Fibroblast of the conjunctiva (primary cell): Measurements from ENCODE around the gene TMEM88.

Experiments used
- DNase-seq: peaks from one replicate; pipeline ENCODE4 v3.0.0-alpha.2; 2010; ENCODE audit warnings: low read depth

Gene TMEM88

DNA sequence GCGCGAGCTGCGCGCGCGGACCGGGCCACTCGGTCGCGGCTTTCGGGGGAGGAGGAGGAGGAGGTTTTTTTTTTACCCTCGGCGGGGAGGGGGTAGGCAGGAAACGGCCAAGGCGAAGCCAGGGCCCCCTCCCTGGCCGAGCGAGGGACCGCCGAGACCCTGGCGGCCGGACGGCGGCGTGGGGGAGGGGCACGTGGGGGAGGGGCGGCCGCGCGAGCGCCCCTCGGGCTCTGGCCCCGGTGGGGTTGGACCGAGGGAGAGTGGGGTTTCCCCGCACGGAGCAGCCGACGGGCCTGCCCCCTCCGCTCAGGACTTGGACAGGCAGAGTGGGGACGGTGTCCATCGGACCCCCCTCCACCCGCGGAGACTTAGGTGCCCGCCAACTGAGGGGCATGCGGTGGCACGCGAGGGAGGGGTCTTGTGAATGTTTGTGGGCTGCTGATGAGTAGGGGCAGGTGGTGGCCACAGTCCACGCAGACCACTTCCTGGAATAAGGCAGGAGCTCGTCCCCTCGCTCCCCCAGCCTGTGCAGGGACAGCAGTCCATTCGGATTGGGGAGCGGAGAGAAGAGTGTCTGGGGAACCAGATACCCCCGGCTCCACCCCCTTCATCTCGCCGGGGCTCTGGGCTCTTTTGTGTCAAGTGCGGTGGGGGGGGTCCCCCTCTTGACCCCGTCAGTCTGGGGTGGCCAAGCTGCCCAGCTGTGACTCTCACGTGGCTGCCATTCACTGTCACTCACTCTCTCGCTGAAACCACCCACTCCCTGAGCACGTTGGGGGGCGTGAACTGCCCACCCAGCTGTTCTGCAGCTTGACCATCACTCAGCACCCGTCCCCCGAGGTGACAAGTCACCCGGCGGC, 30.7 kb downstream of the TMEM88 start:
- DNase-seq, result no peak

DNA sequence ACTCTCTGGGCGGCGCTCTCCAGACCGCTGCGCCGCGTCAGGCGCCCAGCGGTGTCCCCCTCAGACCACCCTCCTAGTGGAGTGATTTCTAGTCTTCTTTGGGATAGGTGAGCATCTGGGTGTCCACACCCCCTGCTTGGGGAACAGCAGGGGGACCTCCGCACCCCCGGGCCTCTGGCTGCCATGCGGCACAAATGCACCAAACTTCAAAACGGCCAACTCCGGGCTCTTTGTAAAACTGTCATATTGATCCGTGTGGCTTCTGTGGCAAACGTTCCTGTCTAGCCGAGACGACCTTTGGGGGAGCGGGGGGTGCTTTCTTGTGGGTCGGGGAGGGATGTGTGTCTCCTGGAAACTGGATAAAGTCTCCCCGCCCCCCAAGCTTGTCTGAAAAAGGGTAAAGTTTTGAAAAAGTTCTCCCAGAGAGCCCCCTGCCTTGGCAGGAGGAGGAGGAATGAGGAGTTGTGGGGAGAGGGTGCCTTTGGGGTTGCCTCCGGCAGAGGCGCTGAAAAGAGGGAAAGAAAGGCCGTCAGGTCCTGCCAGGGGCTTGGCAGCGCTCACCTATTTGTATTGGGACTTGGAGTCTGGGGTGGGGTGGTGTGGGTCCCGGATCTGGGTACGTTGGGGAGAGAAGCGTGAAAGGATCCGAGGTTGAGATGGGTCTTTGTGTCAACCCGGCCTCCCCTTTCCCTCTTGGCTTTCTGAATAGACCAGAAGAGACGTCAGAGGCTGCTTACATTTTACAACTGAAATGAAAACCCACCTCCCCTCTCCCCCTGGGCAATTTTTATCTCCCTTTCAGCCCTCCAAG, 31.6 kb downstream of the TMEM88 start:
- no peak for DNase-seq

GRCh38 chr17:7887038-7887481, 32.2 kb downstream of the TMEM88 start:
- no peak for DNase-seq

DNA sequence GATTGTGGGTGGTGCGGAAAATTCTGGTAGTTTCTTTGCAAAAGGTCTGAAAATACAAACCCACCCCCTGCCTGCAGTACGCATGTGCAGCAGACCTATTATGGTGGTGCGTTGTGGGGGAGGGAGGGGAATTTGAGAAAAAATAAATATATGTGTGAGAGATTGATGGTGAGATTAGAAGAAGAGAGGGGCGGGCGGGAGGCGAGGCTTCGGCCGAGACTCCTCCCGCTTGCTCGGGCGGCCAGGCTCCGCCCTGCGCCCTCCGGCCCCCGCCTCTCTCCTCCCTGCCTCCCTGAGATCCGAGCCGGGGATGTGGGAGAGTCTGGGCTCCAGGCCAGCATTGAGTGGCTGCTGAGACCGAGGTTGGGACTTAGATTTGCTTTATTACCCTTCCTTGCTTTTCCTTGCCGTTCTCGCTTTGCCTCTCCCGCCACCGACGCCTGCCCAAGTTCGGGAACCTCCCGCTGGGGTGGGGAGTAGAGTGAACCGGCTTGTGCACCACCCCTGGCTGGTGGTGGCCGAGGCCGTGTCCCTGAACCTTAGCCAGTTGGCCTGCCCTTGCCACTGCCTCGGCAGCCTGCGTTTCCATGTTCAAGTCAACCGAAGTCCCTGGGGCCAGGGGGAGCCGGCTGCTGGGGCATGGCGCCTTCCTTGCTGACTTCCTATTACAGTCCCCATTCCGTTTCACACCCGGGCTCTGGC, 32.8 kb downstream of the TMEM88 start:
- peak; percentile 94 for DNase-seq

GRCh38 chr17:7888184-7888920, 33.5 kb downstream of the TMEM88 start, which contains the start of gene CHD3:
TSS of gene CHD3 (plus strand) at chr17:7888789. CDS start at chr17:7889001, 212 bp downstream.
- no peak for DNase-seq

DNA sequence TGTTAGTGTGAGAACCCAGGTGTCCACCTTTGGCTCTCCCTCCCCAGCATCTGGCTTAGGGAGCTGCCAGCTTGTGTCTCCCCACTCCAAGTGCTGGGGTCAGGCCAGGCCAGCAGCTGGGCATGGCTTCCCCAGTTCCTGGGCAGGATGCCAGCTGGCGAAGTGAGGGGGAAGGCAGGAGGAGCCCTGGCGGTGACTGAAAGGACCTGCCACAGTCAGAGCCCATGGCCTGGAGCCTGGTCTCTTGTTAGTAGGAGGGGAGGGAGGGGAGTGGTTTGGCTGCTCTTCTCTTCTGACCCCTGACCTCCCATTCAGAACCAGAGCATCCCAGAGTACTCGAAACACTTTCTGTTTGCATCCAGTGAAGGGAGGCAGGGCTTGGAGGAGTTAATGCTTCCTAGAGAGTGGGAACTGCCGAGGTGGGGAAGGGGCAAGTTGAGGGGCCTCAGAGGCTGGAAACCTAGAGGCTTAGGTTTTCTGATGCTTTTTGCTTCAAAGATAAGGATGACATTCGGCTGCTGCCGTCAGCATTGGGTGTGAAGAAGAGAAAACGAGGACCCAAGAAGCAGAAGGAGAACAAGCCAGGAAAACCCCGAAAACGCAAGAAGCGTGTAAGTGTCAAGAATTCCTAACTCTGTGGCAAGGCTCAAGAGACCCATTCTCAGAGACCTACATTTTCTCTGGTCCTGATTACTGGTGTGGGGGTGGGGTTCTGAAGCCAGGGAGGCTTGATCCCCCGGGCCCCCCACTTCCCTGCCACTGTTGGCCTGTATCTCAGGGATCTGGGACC, 34.5 kb downstream of the TMEM88 start:
- peak; percentile 98 for DNase-seq

DNA sequence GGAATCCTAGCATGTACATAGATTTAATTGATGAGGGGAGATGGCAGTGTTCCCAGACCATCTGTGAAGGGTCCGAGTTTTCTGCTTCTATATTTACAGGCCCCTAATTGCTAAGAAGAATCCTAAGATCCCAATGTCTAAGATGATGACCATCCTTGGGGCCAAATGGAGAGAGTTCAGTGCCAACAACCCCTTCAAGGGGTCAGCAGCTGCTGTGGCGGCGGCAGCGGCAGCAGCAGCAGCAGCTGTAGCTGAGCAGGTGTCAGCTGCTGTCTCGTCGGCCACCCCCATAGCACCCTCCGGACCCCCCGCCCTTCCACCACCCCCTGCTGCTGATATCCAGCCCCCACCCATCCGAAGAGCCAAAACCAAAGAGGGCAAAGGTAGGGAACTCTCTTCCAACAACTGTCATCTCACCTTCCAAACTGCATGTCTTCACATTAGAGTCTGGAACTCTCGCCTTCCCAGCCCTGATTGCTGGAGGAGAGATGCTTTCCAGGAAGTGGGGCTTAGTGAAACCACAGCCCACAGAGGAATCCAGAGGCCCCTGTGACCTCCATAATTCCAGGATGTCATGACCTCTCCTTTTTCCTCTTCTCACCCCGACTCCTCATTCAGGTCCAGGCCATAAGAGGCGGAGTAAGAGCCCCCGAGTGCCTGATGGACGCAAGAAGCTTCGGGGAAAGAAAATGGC, 38.5 kb downstream of the TMEM88 start:
- no peak for DNase-seq

- no peak for DNase-seq
Measured at GRCh38 chr17:7894226-7894625, 39.4 kb downstream of the TMEM88 start.

GRCh38 chr17:7894866-7895265, 40.0 kb downstream of the TMEM88 start:
- DNase-seq, result no peak

GRCh38 chr17:7897090-7897489, 42.2 kb downstream of the TMEM88 start:
- no peak for DNase-seq

DNA sequence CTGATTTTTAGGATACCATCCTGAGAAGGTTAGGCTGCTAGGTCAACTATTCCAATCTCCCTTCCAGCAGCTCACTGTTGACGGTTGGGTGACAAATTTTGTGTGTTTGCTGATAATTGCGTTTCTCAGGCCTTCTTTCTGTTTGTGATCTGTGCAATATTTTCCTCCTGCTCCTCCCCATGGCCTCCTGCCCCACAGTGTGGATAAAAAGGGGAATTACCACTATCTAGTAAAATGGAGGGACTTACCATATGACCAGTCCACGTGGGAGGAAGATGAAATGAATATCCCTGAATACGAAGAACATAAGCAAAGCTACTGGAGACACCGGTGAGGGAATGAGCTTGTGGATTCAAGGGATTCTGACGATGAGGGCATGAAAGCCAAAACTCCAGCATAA, 42.9 kb downstream of the TMEM88 start:
- peak; percentile 56 for DNase-seq

DNA sequence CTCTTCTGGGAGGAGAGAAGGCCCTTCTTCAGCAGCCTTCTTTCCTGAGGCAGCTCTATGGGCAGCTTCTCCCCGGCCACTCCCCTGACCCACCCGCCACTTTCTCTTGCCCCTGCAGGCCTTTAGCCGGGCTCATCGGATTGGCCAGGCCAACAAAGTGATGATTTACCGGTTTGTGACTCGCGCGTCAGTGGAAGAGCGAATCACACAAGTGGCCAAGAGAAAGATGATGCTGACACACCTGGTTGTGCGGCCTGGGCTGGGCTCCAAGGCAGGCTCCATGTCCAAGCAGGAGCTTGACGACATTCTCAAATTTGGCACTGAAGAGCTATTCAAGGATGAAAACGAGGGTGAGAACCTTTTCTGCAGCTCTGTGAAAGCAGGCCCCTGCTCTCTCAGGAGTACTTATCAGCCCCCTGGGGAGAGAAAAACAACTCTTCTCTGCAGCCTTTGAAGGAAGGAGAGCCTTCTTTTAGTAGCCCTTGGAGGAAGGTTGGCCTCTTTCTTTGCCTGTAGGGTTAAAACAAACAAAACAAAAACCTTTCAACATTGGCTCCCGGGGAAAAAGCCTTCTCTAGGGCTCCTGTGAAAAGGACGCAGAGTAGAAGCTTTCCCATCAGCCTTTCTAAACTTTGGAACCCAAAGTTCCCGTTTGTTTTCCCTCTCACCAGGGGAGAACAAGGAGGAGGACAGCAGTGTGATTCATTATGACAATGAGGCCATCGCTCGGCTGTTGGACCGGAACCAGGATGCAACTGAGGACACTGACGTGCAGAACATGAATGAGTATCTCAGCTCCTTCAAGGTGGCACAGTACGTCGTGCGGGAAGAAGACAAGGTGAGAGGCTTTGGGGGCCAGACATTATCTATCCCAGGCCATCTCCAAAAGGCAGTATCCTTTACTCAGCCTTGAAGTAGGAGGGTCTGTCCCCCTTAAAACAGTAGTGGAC, 48.6 kb downstream of the TMEM88 start:
- DNase-seq, result no peak
